H1 (cell line): ENCODE results near the gene CX3CL1. TPM values are rescaled to one million over a fixed set of nuclear protein-coding genes. Genes with fewer than 3 reads are reported as not detected.

ENCODE experiments used
- CTCF ChIA-PET: fragments of 300-600 bp; sonication (Branson Sonifier 250); formaldehyde crosslinking; loops from one replicate; lab custom pipeline; 2021; ENCODE audit not compliant: partially characterized antibody; lab: Charles Lee
- POLR2A ChIA-PET: fragments of 300-600 bp; sonication (Branson Sonifier 250); formaldehyde crosslinking; loops from one replicate; lab custom pipeline; 2021; ENCODE audit warnings: inconsistent platforms; ENCODE audit not compliant: partially characterized antibody; lab: Charles Lee
- DNase-seq, 2 experiments: peaks; one replicate each; pipeline versions ENCODE4 v3.0.0 to v3.0.0-alpha.2; 2010 to 2022; ENCODE audit warnings: low spot score in 2 of 2, low read depth in 1 of 2, mixed read lengths in 1 of 2
- FAIRE-seq: peaks from 2 replicates; lab custom pipeline; 2011; peaks lifted over from hg19 to GRCh38; lab: Jason Lieb, UNC
- H2AFZ ChIP-seq: 2 replicates; pipeline ENCODE4 v1.8.1; 2012; ENCODE audit warnings: low read length, inconsistent platforms
- H2AK5ac ChIP-seq: 2 replicates; pipeline ENCODE4 v1.6.1; 2013; ENCODE audit warnings: low read depth, low read length
- H2BK120ac ChIP-seq: replicated peaks from 2 replicates; pipeline ENCODE3; 2013; ENCODE audit warnings: low read depth, low read length, inconsistent platforms
- H2BK12ac ChIP-seq: 2 replicates; pipeline ENCODE4 v1.6.1; 2013; ENCODE audit warnings: low read depth, low read length
- H2BK15ac ChIP-seq: 2 replicates; pipeline ENCODE4 v1.6.1; 2013; ENCODE audit warnings: low read length
- H2BK20ac ChIP-seq: 2 replicates; pipeline ENCODE4 v1.6.1; 2013; ENCODE audit warnings: low read length
- H2BK5ac ChIP-seq: 2 replicates; pipeline ENCODE4 v1.6.1; 2013; ENCODE audit warnings: low read depth, low read length
- H3K14ac ChIP-seq: 2 replicates; pipeline ENCODE4 v1.6.1; 2013; ENCODE audit warnings: inconsistent platforms; ENCODE audit not compliant: insufficient read length
- H3K18ac ChIP-seq: 2 replicates; pipeline ENCODE4 v1.6.1; 2013; ENCODE audit warnings: low read length; ENCODE audit errors: extremely low read depth
- H3K23ac ChIP-seq: 2 replicates; pipeline ENCODE4 v1.6.1; 2013; ENCODE audit warnings: inconsistent platforms; ENCODE audit not compliant: insufficient read length
- H3K23me2 ChIP-seq: 2 replicates; pipeline ENCODE4 v1.6.1; 2013; ENCODE audit warnings: low read depth, low read length
- H3K27ac ChIP-seq: 2 replicates; pipeline ENCODE4 v1.6.1; 2011; ENCODE audit warnings: low read depth, low read length, inconsistent platforms
- H3K27me3 ChIP-seq, 4 experiments: replicated peaks in 1 of 4; 1 replicate in 1 of 4; 2 replicates in 3 of 4; pipeline versions ENCODE4 v1.6.1 to v1.8.1; 2011 to 2013; ENCODE audit warnings: low read length in 3 of 4, mild to moderate bottlenecking in 3 of 4, inconsistent platforms in 2 of 4, mixed read lengths in 2 of 4, moderate library complexity in 1 of 4; ENCODE audit not compliant: control insufficient read depth in 3 of 4, insufficient read depth in 3 of 4; ENCODE audit errors: extremely low read depth in 1 of 4
- H3K36me3 ChIP-seq, 4 experiments: 2 replicates each; pipeline versions ENCODE4 v1.6.1 to v1.8.1; 2011 to 2013; ENCODE audit warnings: mild to moderate bottlenecking in 4 of 4, low read length in 3 of 4, moderate library complexity in 2 of 4, control low read depth in 1 of 4, inconsistent platforms in 1 of 4; ENCODE audit not compliant: insufficient read depth in 4 of 4, control insufficient read depth in 2 of 4
- H3K4ac ChIP-seq: replicated peaks from 2 replicates; pipeline ENCODE3; 2013; ENCODE audit warnings: low read length, low read depth, mixed read lengths, inconsistent platforms; ENCODE audit not compliant: insufficient read length
- H3K4me1 ChIP-seq, 4 experiments: replicated peaks in 1 of 4; 1 replicate in 1 of 4; 2 replicates in 3 of 4; pipeline versions ENCODE4 v1.6.1 to v1.8.1; 2011 to 2013; ENCODE audit warnings: low read length in 3 of 4, inconsistent platforms in 2 of 4, mixed read lengths in 1 of 4; ENCODE audit not compliant: insufficient read depth in 4 of 4, control insufficient read depth in 3 of 4
- H3K4me2 ChIP-seq, 2 experiments: 2 replicates each; pipeline versions ENCODE4 v1.6.1 to v1.8.1; 2011 to 2013; ENCODE audit warnings: low read depth in 2 of 2, low read length in 2 of 2, control low read depth in 1 of 2, inconsistent platforms in 1 of 2, mild to moderate bottlenecking in 1 of 2; ENCODE audit not compliant: insufficient read depth in 1 of 2
- H3K4me3 ChIP-seq, 4 experiments: fragments of 200-600, 300-600 bp in 1 of 4; sonication (generic), shearing (Covaris generic), sonication (Bioruptor Twin) in 1 of 4; 2 replicates each; pipeline versions ENCODE4 v1.5.1 to v1.8.1; 2011 to 2016; ENCODE audit warnings: low read length in 4 of 4, low read depth in 3 of 4, control low read depth in 2 of 4, inconsistent platforms in 2 of 4, mild to moderate bottlenecking in 2 of 4, mixed read lengths in 1 of 4, moderate library complexity in 1 of 4; ENCODE audit not compliant: insufficient read depth in 2 of 4; ENCODE audit errors: extremely low read depth in 1 of 4
- H3K56ac ChIP-seq: replicated peaks from 2 replicates; pipeline ENCODE3; 2013; ENCODE audit warnings: low read depth, mild to moderate bottlenecking, mixed read lengths, low read length, inconsistent platforms; ENCODE audit not compliant: insufficient read length
- H3K79me1 ChIP-seq: 2 replicates; pipeline ENCODE4 v1.6.1; 2013; ENCODE audit warnings: low read depth, low read length, control low read depth
- H3K79me2 ChIP-seq, 2 experiments: 2 replicates each; pipeline versions ENCODE4 v1.6.1 to v1.8.1; 2012 to 2013; ENCODE audit warnings: low read length in 2 of 2, mild to moderate bottlenecking in 2 of 2, inconsistent platforms in 1 of 2; ENCODE audit not compliant: insufficient read depth in 2 of 2, control insufficient read depth in 1 of 2
- H3K9ac ChIP-seq, 4 experiments: replicated peaks in 1 of 4; 1 replicate in 1 of 4; 2 replicates in 3 of 4; pipeline versions ENCODE4 v1.6.1 to v1.8.1; 2011 to 2013; ENCODE audit warnings: low read depth in 3 of 4, low read length in 3 of 4, control low read depth in 2 of 4, mild to moderate bottlenecking in 2 of 4, moderate library complexity in 2 of 4, inconsistent platforms in 1 of 4; ENCODE audit errors: extremely low read depth in 1 of 4
- H3K9me3 ChIP-seq, 2 experiments: 2 replicates each; pipeline versions ENCODE4 v1.6.1 to v1.8.1; 2012 to 2013; ENCODE audit warnings: mild to moderate bottlenecking in 2 of 2, moderate library complexity in 2 of 2, control low read depth in 1 of 2, inconsistent platforms in 1 of 2, low read depth in 1 of 2, low read length in 1 of 2, mixed read lengths in 1 of 2; ENCODE audit not compliant: insufficient read depth in 2 of 2
- H4K20me1 ChIP-seq, 2 experiments: replicated peaks in 1 of 2; 2 replicates each; pipeline versions ENCODE3 to v1.8.1; 2011 to 2013; ENCODE audit warnings: inconsistent platforms in 2 of 2, low read length in 2 of 2, mild to moderate bottlenecking in 1 of 2; ENCODE audit not compliant: insufficient read depth in 2 of 2, control insufficient read depth in 1 of 2
- H4K5ac ChIP-seq: 2 replicates; pipeline ENCODE4 v1.6.1; 2013; ENCODE audit warnings: low read length, low read depth, mixed read lengths, inconsistent platforms; ENCODE audit not compliant: insufficient read length
- H4K8ac ChIP-seq: 2 replicates; pipeline ENCODE4 v1.8.0; 2013; ENCODE audit warnings: mild to moderate bottlenecking, moderate library complexity, low read length, inconsistent platforms; ENCODE audit not compliant: insufficient read depth; ENCODE audit errors: extremely low read depth
- H4K91ac ChIP-seq: replicated peaks from 2 replicates; pipeline ENCODE3; 2013; ENCODE audit warnings: low read length, mixed read lengths, inconsistent platforms; ENCODE audit not compliant: insufficient read length
- BCL11A ChIP-seq, 2 experiments: IDR thresholded peaks; one replicate each; pipeline ENCODE4 v1.6.1; 2011; ENCODE audit warnings: low read depth in 2 of 2, low read length in 2 of 2, mild to moderate bottlenecking in 2 of 2
- BRCA1 ChIP-seq: IDR thresholded peaks from 2 replicates; pipeline ENCODE4 v1.6.1; 2012; ENCODE audit warnings: low read depth, low read length, improper control_type of control experiment
- CBX5 ChIP-seq: fragments of 300-800, 300-1000 bp; sonication (generic); IDR thresholded peaks from 2 replicates; pipeline ENCODE4 v1.7.1; 2016; ENCODE audit warnings: antibody characterized with exemption, low read length, low read depth
- CBX8 ChIP-seq: fragments of 300-800, 300-1000 bp; sonication (generic); IDR thresholded peaks from 2 replicates; pipeline ENCODE4 v1.7.1; 2016; ENCODE audit warnings: low read depth, low read length, borderline replicate concordance
- FOSL1 ChIP-seq: IDR thresholded peaks from 2 replicates; pipeline ENCODE4 v1.6.1; 2011; ENCODE audit warnings: mild to moderate bottlenecking, low read depth, low read length, moderate library complexity; ENCODE audit not compliant: insufficient read depth
- HDAC6 ChIP-seq: IDR thresholded peaks from one replicate; pipeline ENCODE4 v1.7.1; 2012; ENCODE audit warnings: low read depth, mild to moderate bottlenecking, inconsistent platforms, low read length, moderate library complexity
- NANOG ChIP-seq: IDR thresholded peaks from 2 replicates; pipeline ENCODE4 v1.6.1; 2011; ENCODE audit warnings: low read length, low read depth, mild to moderate bottlenecking, inconsistent platforms; ENCODE audit not compliant: insufficient read depth, poor library complexity, severe bottlenecking
- RFX5 ChIP-seq: IDR thresholded peaks from 2 replicates; pipeline ENCODE4 v1.6.1; 2011; ENCODE audit warnings: low read depth, low read length, improper control_type of control experiment, borderline replicate concordance
- TBP ChIP-seq: IDR thresholded peaks from 2 replicates; pipeline ENCODE4 v1.6.1; 2011; ENCODE audit warnings: low read depth, low read length, improper control_type of control experiment
- whole genome bisulfite sequencing, 2 experiments: shearing (Covaris generic) in 1 of 2; methylation state at CpG; one replicate each; pipeline versions ENCODE4 v1.1.6 to v1.1.7; 2013 to 2015; ENCODE audit warnings: low lambda C conversion rate in 2 of 2, mixed read lengths in 2 of 2, inconsistent platforms in 1 of 2, low coverage in 1 of 2, missing lambda C conversion rate in 1 of 2; ENCODE audit not compliant: insufficient replicate concordance in 2 of 2, insufficient coverage in 1 of 2, insufficient read length in 1 of 2; ENCODE audit errors: extremely low coverage in 1 of 2, missing lambda C conversion rate in 1 of 2; 5-methylcytosine and 5-hydroxymethylcytosine counted together
- polyA plus RNA-seq, 7 experiments: library from polyadenylated mRNA; depleted of rRNA in 3 of 7; stranded (reverse) in 5 of 7; unstranded in 2 of 7; fragments of >200 nt in 5 of 7; fragments of 200-250 nt in 2 of 7; gene quantifications; 1 replicate in 5 of 7; 2 replicates in 1 of 7; 4 replicates in 1 of 7; pipeline versions ENCODE4 v1.2.1 to v1.2.3, GENCODE V29; 2011 to 2013; ENCODE audit warnings: missing spikeins in 2 of 7, mixed read lengths in 2 of 7
- total RNA-seq: library from RNA; stranded (reverse); fragmentation: NEBNext Ultra II Directional; extraction: Animal tissue kit (Norgen Biotek cat#: 25700); gene quantifications from 2 replicates; pipeline ENCODE4 v1.2.1, GENCODE V29; 2021
- TF ChIP-seq, protein P1 (sequence below): IDR thresholded peaks from 2 replicates; pipeline ENCODE4 v1.6.1; 2012; ENCODE audit warnings: inconsistent platforms
- TF ChIP-seq, protein P2 (sequence below), 3 experiments: IDR thresholded peaks; 1 replicate in 2 of 3; 2 replicates in 1 of 3; pipeline versions ENCODE4 v1.5.1 to v1.6.1; 2011; ENCODE audit warnings: low read length in 3 of 3, mild to moderate bottlenecking in 3 of 3, inconsistent platforms in 2 of 3, low read depth in 1 of 3, moderate library complexity in 1 of 3; ENCODE audit not compliant: insufficient read depth in 1 of 3; ENCODE audit errors: control extremely low read depth in 1 of 3

Gene CX3CL1
- total and polyA plus RNA-seq, 2 of the 8 experiments (the other 6 are each of a cell fraction or from before 2014, with no cell fraction given): 1.4 to 3.0 TPM

DNA sequence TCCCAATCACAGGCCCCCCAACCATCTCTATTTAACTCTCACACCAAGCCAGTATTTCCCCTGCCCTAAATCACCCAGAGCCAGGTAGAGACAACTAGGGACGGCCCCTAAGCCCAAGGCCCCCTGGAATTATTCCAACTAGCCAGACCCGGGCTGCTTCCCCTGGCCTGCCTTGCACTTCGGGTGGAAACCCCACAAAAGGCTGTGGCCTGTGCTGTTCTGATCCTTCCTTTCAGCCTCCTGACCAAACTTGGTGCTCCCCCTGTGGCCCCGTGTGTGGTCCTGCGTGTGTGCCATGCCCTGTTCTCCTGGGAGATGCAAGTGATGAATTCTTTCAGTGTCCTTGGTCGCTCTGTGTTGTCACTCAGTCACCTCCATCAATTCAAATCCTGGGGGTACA, 47.2 kb downstream of the CX3CL1 start:
- Histone ChIP-seq H3K27ac (no peak overlapping the region), H2BK20ac (no peak overlapping the region), H4K91ac (no peak overlapping the region), H4K5ac (no peak overlapping the region), H3K27me3 (no peaks in the 10 kb centered on the region), H3K9ac (no peak overlapping the region), H4K8ac (no peak overlapping the region), H3K79me1 (no peaks in the 10 kb centered on the region), H2AK5ac (no peak overlapping the region), H2AFZ (0 out of 2 replicates have a peak overlapping the region, but pooled peaks have one; percentile 85), H3K4me1 (peaks cover 0 to 12% (median 7%) of the 10 kb centered on the region in 4 experiments; a peak in 6 of 7 replicates), H2BK120ac (no peak overlapping the region), H3K56ac (no peak overlapping the region), H3K14ac (no peak overlapping the region), H3K9me3 (no peaks in the 10 kb centered on the region), H3K18ac (no peak overlapping the region), H3K4me2 (no peak overlapping the region), H3K79me2 (no peaks in the 10 kb centered on the region), H4K20me1 (no peaks in the 10 kb centered on the region), H3K23ac (no peak overlapping the region), H3K4me3 (no peak overlapping the region), H2BK12ac (no peak overlapping the region), H2BK15ac (no peak overlapping the region), H3K23me2 (0 out of 2 replicates have a peak, but pooled peaks cover 3% of the 10 kb centered on the region), H3K4ac (no peak overlapping the region), H2BK5ac (no peak overlapping the region), H3K36me3 (no peaks in the 10 kb centered on the region)
- WGBS, 2 experiments: 90% methylated on average over 6 of the region's 6 CpGs; no CpG with 5 or more reads in 1 of the 2 experiments
- ChIA-PET POLR2A (interaction anchor here (0.6 to 4.9 kb wide), 5 partner anchors 100 to 123 kb away, joined by 3 to 47 read pairs (median 3); no protein-coding TSS in a partner anchor), CTCF (interaction anchor here (0.8 to 19.2 kb wide), 35 partner anchors 7 to 174 kb away, joined by 3 to 513 read pairs (median 5); partner anchors contain the start of genes ARL2BP, CCL17, CIAPIN1 and COQ9)
- DNase-seq: no peak
- no peak for FAIRE-seq
- no peak for TF ChIP-seq CBX5
- TF ChIP-seq RFX5: no peak
- TF ChIP-seq, protein P1, sequence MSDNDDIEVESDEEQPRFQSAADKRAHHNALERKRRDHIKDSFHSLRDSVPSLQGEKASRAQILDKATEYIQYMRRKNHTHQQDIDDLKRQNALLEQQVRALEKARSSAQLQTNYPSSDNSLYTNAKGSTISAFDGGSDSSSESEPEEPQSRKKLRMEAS: no peak
- TF ChIP-seq FOSL1: no peak
- no peak for TF ChIP-seq BCL11A (IDR thresholded peaks at IDR 0.05; ENCODE audit: low read depth in 2 of 2, low read length in 2 of 2)
- TF ChIP-seq, protein P2, sequence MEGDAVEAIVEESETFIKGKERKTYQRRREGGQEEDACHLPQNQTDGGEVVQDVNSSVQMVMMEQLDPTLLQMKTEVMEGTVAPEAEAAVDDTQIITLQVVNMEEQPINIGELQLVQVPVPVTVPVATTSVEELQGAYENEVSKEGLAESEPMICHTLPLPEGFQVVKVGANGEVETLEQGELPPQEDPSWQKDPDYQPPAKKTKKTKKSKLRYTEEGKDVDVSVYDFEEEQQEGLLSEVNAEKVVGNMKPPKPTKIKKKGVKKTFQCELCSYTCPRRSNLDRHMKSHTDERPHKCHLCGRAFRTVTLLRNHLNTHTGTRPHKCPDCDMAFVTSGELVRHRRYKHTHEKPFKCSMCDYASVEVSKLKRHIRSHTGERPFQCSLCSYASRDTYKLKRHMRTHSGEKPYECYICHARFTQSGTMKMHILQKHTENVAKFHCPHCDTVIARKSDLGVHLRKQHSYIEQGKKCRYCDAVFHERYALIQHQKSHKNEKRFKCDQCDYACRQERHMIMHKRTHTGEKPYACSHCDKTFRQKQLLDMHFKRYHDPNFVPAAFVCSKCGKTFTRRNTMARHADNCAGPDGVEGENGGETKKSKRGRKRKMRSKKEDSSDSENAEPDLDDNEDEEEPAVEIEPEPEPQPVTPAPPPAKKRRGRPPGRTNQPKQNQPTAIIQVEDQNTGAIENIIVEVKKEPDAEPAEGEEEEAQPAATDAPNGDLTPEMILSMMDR (IDR thresholded peaks at IDR 0.05; ENCODE audit: control extremely low read depth in 1 of 3, insufficient read depth in 1 of 3, low read depth in 1 of 3, low read length in 3 of 3): no peak; a peak in 1 of 4 replicates
- TF ChIP-seq CBX8: no peak
- no peak for TF ChIP-seq BRCA1
- TF ChIP-seq TBP: no peak
- no peak for TF ChIP-seq HDAC6
- TF ChIP-seq NANOG: no peak
